ENCODE results near the gene BICD1. TPM values are rescaled to one million over a fixed set of nuclear protein-coding genes. Genes with fewer than 3 reads are reported as not detected.

Gene BICD1
- 10 to 100 TPM; 14.3 to 17.6 TPM for total RNA-seq
- 1 to 10 TPM; 5.9 to 7.7 (median 6.4) TPM for polyA plus RNA-seq
- total RNA-seq: 7.0 to 12.8 (median 9.6) reads per million in 6 experiments

- Mint-ChIP-seq H3K27me3 (no peaks in the 10 kb centered on the region), H3K4me1 (peaks cover 19 to 36% (median 29%) of the 10 kb centered on the region in 4 donors), H3K4me3 (peak within 1 kb of the TSS; percentile 89 to 99 (median 97)), H3K27ac (peak within 1 kb of the TSS; percentile 84 to 98 (median 93)), H3K36me3 (peaks cover 0 to under 1% (median 0%) of the 10 kb centered on the region in 3 donors), H3K9me3 (no peaks in the 10 kb centered on the region)
- peak; percentile 58 to 81 (median 65) for DNase-seq
- POLR2A ChIA-PET: interaction anchor here (0.6 to 1.1 kb wide), 5 partner anchors 8 to 366 kb away, joined by 3 read pairs; no protein-coding TSS in a partner anchor
- peak; percentile 81 to 86 for ATAC-seq
Observed at GRCh38 chr12:32106517-32107358, at the start of gene BICD1. BICD1 (plus strand) TSS chr12:32106847; CDS start chr12:32107332, 485 bp downstream.

- Mint-ChIP-seq H3K27ac (no peak overlapping the region), H3K36me3 (no peaks in the 10 kb centered on the region), H3K9me3 (no peaks in the 10 kb centered on the region), H3K27me3 (no peaks in the 10 kb centered on the region), H3K4me1 (peaks cover 4 to 16% (median 13%) of the 10 kb centered on the region in 4 donors), H3K4me3 (no peak overlapping the region)
- POLR2A ChIA-PET: interaction anchor here (0.6 to 1.3 kb wide), 6 partner anchors 10 to 407 kb away, joined by 3 to 7 read pairs (median 4); no protein-coding TSS in a partner anchor
- ATAC-seq: no peak
- no peak for DNase-seq
Observed at GRCh38 chr12:32061033-32061432, 45.6 kb upstream of the BICD1 start.

- peak overlapping the region in 1 of 10 donors; percentile 37 for H3K27ac Mint-ChIP-seq
- no peak for ATAC-seq
- no peaks in the 10 kb centered on the region for H3K9me3 Mint-ChIP-seq
- H3K27me3 Mint-ChIP-seq: no peaks in the 10 kb centered on the region
- no peak overlapping the region for H3K4me3 Mint-ChIP-seq
- peaks cover 7 to 16% (median 13%) of the 10 kb centered on the region in 4 donors for H3K4me1 Mint-ChIP-seq
- DNase-seq: no peak
- no peaks in the 10 kb centered on the region for H3K36me3 Mint-ChIP-seq
- POLR2A ChIA-PET: no interaction called here
Observed at GRCh38 chr12:32062881-32063280, 43.8 kb upstream of the BICD1 start.

- Mint-ChIP-seq H3K27ac (peak overlapping the region in 1 of 10 donors; percentile 19), H3K27me3 (no peaks in the 10 kb centered on the region), H3K4me1 (peaks cover 7 to 16% (median 12%) of the 10 kb centered on the region in 4 donors), H3K9me3 (no peaks in the 10 kb centered on the region), H3K4me3 (no peak overlapping the region), H3K36me3 (no peaks in the 10 kb centered on the region)
- POLR2A ChIA-PET: interaction anchor here (0.6 kb wide), 1 partner anchor 67 kb away, joined by 3 read pairs; no protein-coding TSS in a partner anchor
- ATAC-seq (no peak), DNase-seq (no peak)
Observed at GRCh38 chr12:32063796-32064195, 42.9 kb upstream of the BICD1 start.

- Mint-ChIP-seq H3K27me3 (no peaks in the 10 kb centered on the region), H3K36me3 (no peaks in the 10 kb centered on the region), H3K4me1 (peaks cover 0 to 5% (median 2%) of the 10 kb centered on the region in 4 donors), H3K4me3 (no peak overlapping the region), H3K9me3 (peaks cover 0 to under 1% (median 0%) of the 10 kb centered on the region in 9 donors), H3K27ac (peak overlapping the region in 1 of 10 donors; percentile 52)
- no peak for ATAC-seq
- POLR2A ChIA-PET: no interaction called here
- DNase-seq: no peak
Observed at GRCh38 chr12:32066206-32066605, 40.4 kb upstream of the BICD1 start.

- Mint-ChIP-seq H3K4me3 (no peak overlapping the region), H3K9me3 (peaks cover 0 to 10% (median 3%) of the 10 kb centered on the region in 9 donors), H3K4me1 (peaks cover 0 to 3% (median 0%) of the 10 kb centered on the region in 4 donors), H3K27me3 (no peaks in the 10 kb centered on the region), H3K36me3 (peaks cover 0 to 7% (median 0%) of the 10 kb centered on the region in 3 donors), H3K27ac (peak overlapping the region in 1 of 10 donors; percentile 44)
- POLR2A ChIA-PET: no interaction called here
- DNase-seq (no peak), ATAC-seq (no peak)
Observed at GRCh38 chr12:32069071-32069470, 37.6 kb upstream of the BICD1 start.

- H3K27me3 Mint-ChIP-seq: no peaks in the 10 kb centered on the region
- no peak for DNase-seq
- peaks cover 0 to 3% (median 0%) of the 10 kb centered on the region in 4 donors for H3K4me1 Mint-ChIP-seq
- peaks cover 0 to 8% (median 0%) of the 10 kb centered on the region in 3 donors for H3K36me3 Mint-ChIP-seq
- POLR2A ChIA-PET: no interaction called here
- no peak for ATAC-seq
- no peak overlapping the region for H3K4me3 Mint-ChIP-seq
- peaks cover 0 to 10% (median 3%) of the 10 kb centered on the region in 9 donors for H3K9me3 Mint-ChIP-seq
- peak overlapping the region in 2 of 10 donors; percentile 7 to 39 for H3K27ac Mint-ChIP-seq
Observed at GRCh38 chr12:32069731-32070130, 36.9 kb upstream of the BICD1 start.

GRCh38 chr12:32070370-32070769, 36.3 kb upstream of the BICD1 start:
- Mint-ChIP-seq H3K4me3 (no peak overlapping the region), H3K27ac (no peak overlapping the region), H3K9me3 (peaks cover 0 to 10% (median 3%) of the 10 kb centered on the region in 9 donors), H3K4me1 (peaks cover 0 to 3% (median 0%) of the 10 kb centered on the region in 4 donors), H3K36me3 (peaks cover 0 to 8% (median 0%) of the 10 kb centered on the region in 3 donors), H3K27me3 (no peaks in the 10 kb centered on the region)
- POLR2A ChIA-PET: no interaction called here
- DNase-seq: no peak
- ATAC-seq: no peak

GRCh38 chr12:32072102-32072501, 34.5 kb upstream of the BICD1 start:
- no peak for ATAC-seq
- POLR2A ChIA-PET: interaction anchor here (1.3 kb wide), 1 partner anchor 11 kb away, joined by 4 read pairs; no protein-coding TSS in a partner anchor

GRCh38 chr12:32074432-32074831, 32.2 kb upstream of the BICD1 start:
- Mint-ChIP-seq H3K27ac (no peak overlapping the region), H3K27me3 (no peaks in the 10 kb centered on the region), H3K36me3 (peaks cover 0 to 8% (median 0%) of the 10 kb centered on the region in 3 donors), H3K4me3 (no peak overlapping the region), H3K9me3 (peaks cover 0 to 10% (median 3%) of the 10 kb centered on the region in 9 donors), H3K4me1 (no peaks in the 10 kb centered on the region)
- DNase-seq: no peak
- ATAC-seq: no peak
- POLR2A ChIA-PET: no interaction called here

More at GRCh38 chr12:32072102-32072501, 34.5 kb upstream of the BICD1 start:
- no peak overlapping the region for H3K27ac Mint-ChIP-seq
- no peak overlapping the region for H3K4me3 Mint-ChIP-seq
- peaks cover 0 to 8% (median 0%) of the 10 kb centered on the region in 3 donors for H3K36me3 Mint-ChIP-seq
- H3K4me1 Mint-ChIP-seq: no peaks in the 10 kb centered on the region
- no peak for DNase-seq
- no peaks in the 10 kb centered on the region for H3K27me3 Mint-ChIP-seq
- peaks cover 0 to 10% (median 3%) of the 10 kb centered on the region in 9 donors for H3K9me3 Mint-ChIP-seq

GRCh38 chr12:32076941-32077340, 29.7 kb upstream of the BICD1 start:
- peaks cover 0 to 8% (median 0%) of the 10 kb centered on the region in 3 donors for H3K36me3 Mint-ChIP-seq
- H3K27ac Mint-ChIP-seq: no peak overlapping the region
- POLR2A ChIA-PET: no interaction called here
- peaks cover 0 to 3% (median 0%) of the 10 kb centered on the region in 5 donors for H3K27me3 Mint-ChIP-seq
- DNase-seq: no peak
- ATAC-seq: no peak
- H3K4me3 Mint-ChIP-seq: no peak overlapping the region
- no peaks in the 10 kb centered on the region for H3K4me1 Mint-ChIP-seq
- peaks cover 0 to 10% (median 2%) of the 10 kb centered on the region in 9 donors for H3K9me3 Mint-ChIP-seq

- POLR2A ChIA-PET: no interaction called here
Observed at GRCh38 chr12:32080435-32080834, 26.2 kb upstream of the BICD1 start.

GRCh38 chr12:32083489-32083888, 23.2 kb upstream of the BICD1 start:
- Mint-ChIP-seq H3K27ac (no peak overlapping the region), H3K27me3 (peaks cover 0 to 3% (median 0%) of the 10 kb centered on the region in 5 donors), H3K36me3 (no peaks in the 10 kb centered on the region), H3K4me3 (no peak overlapping the region), H3K4me1 (no peaks in the 10 kb centered on the region), H3K9me3 (peaks cover 0 to 2% (median 0%) of the 10 kb centered on the region in 9 donors)
- DNase-seq (no peak), ATAC-seq (no peak)
- POLR2A ChIA-PET: no interaction called here

More at GRCh38 chr12:32080435-32080834, 26.2 kb upstream of the BICD1 start:
- no peak overlapping the region for H3K4me3 Mint-ChIP-seq
- H3K36me3 Mint-ChIP-seq: no peaks in the 10 kb centered on the region
- no peaks in the 10 kb centered on the region for H3K4me1 Mint-ChIP-seq
- H3K9me3 Mint-ChIP-seq: no peaks in the 10 kb centered on the region
- no peak for ATAC-seq
- no peak for DNase-seq
- H3K27ac Mint-ChIP-seq: peak overlapping the region in 1 of 10 donors; percentile 41
- peaks cover 0 to 3% (median 0%) of the 10 kb centered on the region in 5 donors for H3K27me3 Mint-ChIP-seq

Data from naive thymus-derived CD8-positive, alpha-beta T cell (primary cell).